HepG2 (cell line): Measurements from ENCODE around the gene ABHD11. TPM values are rescaled to one million over a fixed set of nuclear protein-coding genes. Genes with fewer than 3 reads are reported as not detected.
A peak's percentile ranks its signal among the peaks of the same experiment; 100 is the strongest.
"Not testable (repeated sequence)": the region's sequence is repeated elsewhere in the genome, so short reads cannot be mapped to it uniquely, and the experiment has no call there.

Experiments used
- ATAC-seq: fragments of 200-7000 bp; cut with Tn5 transposase; 3 replicates; pipeline ENCODE4 v1.9.1; 2020; ENCODE audit warnings: mild to moderate bottlenecking, moderate library complexity
- BruUV-seq: library from RNA; stranded (reverse); fragments of 400-500 nt; replicated peaks from 2 replicates; lab custom pipeline; 2021; lab: Mats Ljungman, UMichigan
- CTCF ChIA-PET: fragments of 300-600 bp; formaldehyde crosslinking; extraction: SDS; loops from one replicate; lab custom pipeline; 2021; ENCODE audit warnings: low total read pairs, inconsistent platforms, low intra/inter-chr PET ratio; lab: Yijun Ruan, JAX
- POLR2A ChIA-PET: fragments of 350-600 bp; sonication (Branson Sonifier 250); formaldehyde crosslinking; loops from one replicate; lab custom pipeline; 2020; ENCODE audit warnings: antibody characterized with exemption, inconsistent platforms; lab: Yijun Ruan, JAX
- DNase-seq: peaks from one replicate; pipeline ENCODE4 v3.0.0-alpha.2; 2015; ENCODE audit warnings: low spot score
- FAIRE-seq: peaks from 3 replicates; lab custom pipeline; 2011; peaks lifted over from hg19 to GRCh38; lab: Jason Lieb, UNC
- H2AFZ ChIP-seq: one replicate; pipeline ENCODE4 v1.6.1; 2011; ENCODE audit warnings: low read length, inconsistent platforms
- H3K27ac ChIP-seq: fragments of 300-600 bp; 3 replicates; pipeline ENCODE4 v1.8.0; 2011; ENCODE audit warnings: mixed run types, mild to moderate bottlenecking, mixed read lengths, low read length, inconsistent platforms; ENCODE audit not compliant: insufficient read depth; ENCODE audit errors: extremely low read length
- H3K27me3 ChIP-seq, 2 experiments: fragments of 200-600 bp in 1 of 2; 2 replicates in 1 of 2; 3 replicates in 1 of 2; pipeline versions ENCODE4 v1.6.0 to v1.8.0; 2011; ENCODE audit warnings: low read length in 2 of 2, mild to moderate bottlenecking in 2 of 2, moderate library complexity in 2 of 2, inconsistent platforms in 1 of 2; ENCODE audit not compliant: insufficient read depth in 2 of 2, control insufficient read depth in 1 of 2
- H3K36me3 ChIP-seq, 2 experiments: fragments of 200-600 bp in 1 of 2; replicated peaks in 1 of 2; 2 replicates in 1 of 2; 3 replicates in 1 of 2; pipeline versions ENCODE4 v1.5.1 to v1.8.0; 2011; ENCODE audit warnings: low read length in 2 of 2, inconsistent platforms in 1 of 2; ENCODE audit not compliant: insufficient read depth in 2 of 2, control insufficient read depth in 1 of 2
- H3K4me1 ChIP-seq: 2 replicates; pipeline ENCODE4 v1.5.1; 2012; ENCODE audit warnings: low read length, inconsistent platforms; ENCODE audit not compliant: insufficient read depth
- H3K4me2 ChIP-seq: 2 replicates; pipeline ENCODE4 v1.6.0; 2011; ENCODE audit warnings: low read depth, low read length, inconsistent platforms
- H3K4me3 ChIP-seq, 3 experiments: fragments of 200-600 bp in 1 of 3; sonication (generic), shearing (Covaris generic) in 1 of 3; replicated peaks in 1 of 3; 2 replicates each; pipeline ENCODE4 v1.5.1; 2011 to 2016; ENCODE audit warnings: low read length in 3 of 3, inconsistent platforms in 2 of 3, low read depth in 2 of 3, mild to moderate bottlenecking in 2 of 3, control low read depth in 1 of 3, mixed read lengths in 1 of 3; ENCODE audit not compliant: insufficient read depth in 1 of 3
- H3K79me2 ChIP-seq: one replicate; pipeline ENCODE4 v1.6.1; 2011; ENCODE audit warnings: low read length, inconsistent platforms; ENCODE audit not compliant: insufficient read depth
- H3K9ac ChIP-seq: 2 replicates; pipeline ENCODE4 v1.6.0; 2011; ENCODE audit warnings: mild to moderate bottlenecking, low read depth, low read length, inconsistent platforms; ENCODE audit not compliant: insufficient read depth
- H3K9me3 ChIP-seq: 2 replicates; pipeline ENCODE4 v1.5.1; 2012; ENCODE audit warnings: mild to moderate bottlenecking, low read length
- H4K20me1 ChIP-seq: 2 replicates; pipeline ENCODE4 v1.6.0; 2011; ENCODE audit warnings: inconsistent platforms, mild to moderate bottlenecking, low read length, moderate library complexity; ENCODE audit not compliant: insufficient read depth
- CBX2 ChIP-seq, 2 experiments: fragments of 200-600 bp in 1 of 2; sonication (generic); formaldehyde crosslinking in 1 of 2; IDR thresholded peaks; 2 replicates each; pipeline versions ENCODE4 v1.7.0 to v1.8.1; 2018 to 2022; ENCODE audit warnings: low read depth in 2 of 2, low read length in 1 of 2, mild to moderate bottlenecking in 1 of 2, missing genetic modification reagents in 1 of 2
- ELF3 ChIP-seq: IDR thresholded peaks from 2 replicates; pipeline ENCODE4 v1.6.1; 2016; ENCODE audit warnings: missing genetic modification reagents, missing compliant biosample characterization
- FOXP1 ChIP-seq, 2 experiments: fragments of 450-650 bp in 1 of 2; IDR thresholded peaks; 2 replicates each; pipeline ENCODE4 v1.6.1; 2017 to 2018; ENCODE audit warnings: antibody characterized with exemption in 1 of 2
- HNRNPH1 ChIP-seq: fragments of 200-400 bp; formaldehyde crosslinking; optimal IDR thresholded peaks from 2 replicates; pipeline ENCODE3; 2017; ENCODE audit warnings: mild to moderate bottlenecking, low read depth, low read length
- KDM3A ChIP-seq: IDR thresholded peaks from 2 replicates; pipeline ENCODE4 v1.6.1; 2018; ENCODE audit warnings: low read depth, missing compliant biosample characterization
- LRRFIP1 ChIP-seq: sonication (generic); formaldehyde crosslinking; conservative IDR thresholded peaks from 2 replicates; pipeline ENCODE4 v1.4.0; 2020; ENCODE audit warnings: missing genetic modification reagents
- MED13 ChIP-seq: sonication (generic); formaldehyde crosslinking; IDR thresholded peaks from 2 replicates; pipeline ENCODE4 v1.5.0; 2020; ENCODE audit warnings: missing genetic modification reagents
- SNAPC5 ChIP-seq: sonication (generic); formaldehyde crosslinking; IDR thresholded peaks from 2 replicates; pipeline ENCODE4 v1.8.1; 2023; ENCODE audit warnings: mild to moderate bottlenecking, missing genetic modification reagents, borderline replicate concordance
- ZNF121 ChIP-seq: sonication (generic); formaldehyde crosslinking; IDR thresholded peaks from 2 replicates; pipeline ENCODE4 v1.5.0; 2020; ENCODE audit warnings: mild to moderate bottlenecking, missing genetic modification reagents
- ZNF263 ChIP-seq: sonication (generic); formaldehyde crosslinking; IDR thresholded peaks from 2 replicates; pipeline ENCODE4 v1.4.0; 2020; ENCODE audit warnings: missing genetic modification reagents
- ZNF589 ChIP-seq: sonication (generic); formaldehyde crosslinking; conservative IDR thresholded peaks from 2 replicates; pipeline ENCODE4 v1.8.0; 2022; ENCODE audit warnings: mild to moderate bottlenecking, moderate library complexity, missing genetic modification reagents
- WGBS: methylation state at CpG from one replicate; pipeline ENCODE4 v1.1.6; 2017; ENCODE audit warnings: low lambda C conversion rate; 5-methylcytosine and 5-hydroxymethylcytosine counted together
- in situ Hi-C: cut with HindIII; loops from 2 replicates; pipeline ENCODE4 v1.10.0; 2017; ENCODE audit warnings: low pct_unique_long_range_greater_than_20kb; ENCODE audit not compliant: extremely low pct_ligation_motif_present
- intact Hi-C: fragments of 100-400 bp; cut with micrococcal nuclease; formaldehyde crosslinking; loops from one replicate; pipeline ENCODE4 v1.10.0; 2022; ENCODE audit not compliant: unreplicated experiment
- polyA plus RNA-seq, 8 experiments: library from polyadenylated mRNA; depleted of rRNA in 3 of 8; stranded (reverse) in 7 of 8; unstranded in 1 of 8; fragments of >200 nt; fragmentation: Illumina TruSeq in 4 of 8; extraction: Trizol in 4 of 8; gene quantifications; 2 replicates each; pipeline versions ENCODE4 v1.2.1 to v1.2.3, GENCODE V29; 2011 to 2016; ENCODE audit warnings: low read depth in 4 of 8, missing spikeins in 1 of 8, mixed read lengths in 1 of 8; ENCODE audit not compliant: insufficient read depth in 1 of 8
- total RNA-seq, 5 experiments: library from RNA; depleted of rRNA; stranded (reverse); fragments of >200 nt; fragmentation: Illumina TruSeq; extraction: Trizol; gene quantifications; 2 replicates each; pipeline ENCODE4 v1.2.3, GENCODE V29; 2016; ENCODE audit warnings: low read depth in 1 of 5

ABHD11 gene
- total and polyA plus RNA-seq, 2 of the 13 experiments (the other 11 are each of a cell fraction or from before 2014, with no cell fraction given): 7.0 to 8.1 TPM

DNA sequence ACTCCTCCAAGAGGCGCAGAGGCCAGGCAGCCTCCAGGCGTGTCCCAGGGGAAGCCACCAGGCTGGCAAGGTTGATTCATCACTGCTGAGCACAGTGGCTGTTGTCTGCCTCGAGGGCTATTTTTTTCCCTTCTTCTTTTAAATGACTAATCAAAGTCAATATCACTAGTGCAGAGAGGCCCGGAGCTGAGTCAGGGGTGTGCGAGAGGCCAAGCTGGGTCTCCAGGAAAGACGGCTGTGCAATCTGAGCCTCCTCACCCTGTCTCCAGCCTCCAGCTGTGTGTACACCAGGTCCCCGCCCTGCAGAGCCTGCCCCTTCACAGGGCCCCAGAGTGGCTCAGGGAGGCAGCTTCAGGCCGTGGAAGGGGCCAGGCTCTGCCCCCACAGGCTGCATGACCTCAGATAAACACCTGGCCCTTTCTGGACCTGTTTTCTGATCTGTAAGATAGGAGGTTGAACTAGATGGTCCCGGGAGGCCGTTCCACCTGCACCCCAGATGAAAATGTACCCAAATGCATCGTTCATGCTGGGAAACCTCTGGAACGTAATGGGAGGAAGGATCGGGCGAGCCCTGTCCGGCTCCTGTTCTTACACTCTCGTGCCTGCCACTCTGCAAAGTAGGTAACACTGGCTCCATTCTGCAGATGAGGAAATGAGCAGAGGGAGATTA is 22.8 kb downstream of the ABHD11 start (continued):
- no peak for TF ChIP-seq FOXP1 (IDR thresholded peaks at IDR 0.05)
- TF ChIP-seq FOXP1 (CRISPR knock-in tag; IDR thresholded peaks at IDR 0.05): peak; percentile 83
- no peak for TF ChIP-seq LRRFIP1
- TF ChIP-seq ZNF263 (CRISPR knock-in tag): peak; percentile 48; the same call in 1 of the 2 replicates
- TF ChIP-seq HNRNPH1: no peak
- TF ChIP-seq SNAPC5 (CRISPR knock-in tag): no peak
- TF ChIP-seq MED13: no peak
- no peak for TF ChIP-seq CBX2 (IDR thresholded peaks at IDR 0.05; ENCODE audit: low read depth, low read length)
- TF ChIP-seq CBX2 (CRISPR knock-in tag; IDR thresholded peaks at IDR 0.05; ENCODE audit: low read depth): no peak
- 0 out of 2 replicates have a peak, but pooled peaks have one; percentile 46 for TF ChIP-seq KDM3A (CRISPR knock-in tag)
- no peak for TF ChIP-seq ZNF589 (CRISPR knock-in tag)
- TF ChIP-seq ELF3 (CRISPR knock-in tag): peak; percentile 67
- TF ChIP-seq, all 625 proteins: peak for 147

GRCh38 chr7:73713319-73713718 is 25.3 kb downstream of the ABHD11 start:
- peaks cover 32% of the 10 kb centered on the region for H3K4me1 ChIP-seq
- FAIRE-seq, H3K9me3 ChIP-seq, H2AFZ ChIP-seq, POLR2A ChIA-PET, ATAC-seq, H3K36me3 ChIP-seq, CTCF ChIA-PET, H3K4me2 ChIP-seq, in situ Hi-C loops, H3K27ac ChIP-seq, BruUV-seq, H3K4me3 ChIP-seq, H4K20me1 ChIP-seq, DNase-seq, H3K9ac ChIP-seq: not testable (repeated sequence)
- WGBS: 93% methylated on average over 4 of the region's 6 CpGs
- TF ChIP-seq ZNF121: peak; percentile 32; the same call in 1 of the 2 replicates
- TF ChIP-seq, all 625 proteins: peak for 1; not testable (repeated sequence) for 624
- intact Hi-C loops, H3K79me2 ChIP-seq, H3K27me3 ChIP-seq: not testable (repeated sequence)
